GM19372 (cell line): Measurements from ENCODE around the gene RASGEF1C.
"Not testable (repeated sequence)": the region's sequence is repeated elsewhere in the genome, so short reads cannot be mapped to it uniquely, and the experiment has no call there.

ENCODE experiments used
- ATAC-seq: cut with Tn5 transposase; IDR thresholded peaks from one replicate; pipeline ENCODE4 v1.9.1; 2021; ENCODE audit warnings: mild to moderate bottlenecking, low read depth, moderate library complexity; ENCODE audit not compliant: unreplicated experiment

The RASGEF1C gene

DNA sequence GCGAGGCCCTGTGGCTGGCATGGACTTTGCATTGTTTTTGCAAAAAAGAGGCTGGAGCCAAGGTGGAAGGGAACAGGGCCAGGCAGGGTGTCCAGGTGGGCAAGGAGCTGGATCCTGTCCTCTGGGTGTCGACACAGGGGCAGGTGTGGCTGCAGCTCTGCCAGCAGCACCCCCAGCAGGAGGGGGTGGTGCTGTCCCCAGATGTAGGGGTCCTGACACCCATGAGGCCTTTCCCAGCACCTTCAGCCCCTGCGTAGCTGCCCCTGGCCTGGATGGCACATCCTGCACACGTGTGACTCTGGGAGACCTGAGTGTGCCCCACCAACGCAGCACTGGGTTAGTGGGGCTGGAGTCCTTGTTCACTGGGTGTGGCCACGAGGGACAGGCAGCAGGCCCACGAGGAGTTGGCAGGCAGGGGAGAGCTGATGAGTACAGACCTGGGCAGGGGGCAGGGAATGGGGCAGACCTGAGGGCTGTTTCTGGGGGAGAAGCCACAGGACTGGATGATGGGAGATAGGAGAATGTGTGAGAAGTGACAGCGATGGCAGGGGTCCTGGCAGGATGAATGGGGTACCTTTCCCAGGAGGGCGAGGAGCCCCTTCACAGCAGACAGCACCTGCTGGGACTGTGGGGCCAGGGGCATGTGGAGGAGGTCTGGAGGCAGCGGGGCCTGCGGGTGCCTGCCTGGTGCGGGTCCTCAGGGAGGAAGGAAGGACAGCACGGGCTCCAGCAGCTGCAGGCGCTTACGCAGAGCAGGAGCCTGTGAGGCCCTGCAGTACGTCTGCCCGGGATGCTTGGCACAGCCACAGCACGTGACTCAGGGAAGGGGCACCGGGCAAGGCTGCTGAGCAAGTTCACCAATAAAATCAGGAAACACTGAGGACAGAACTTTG lies 3.6 kb upstream of the RASGEF1C start:
- ATAC-seq = no peak

DNA sequence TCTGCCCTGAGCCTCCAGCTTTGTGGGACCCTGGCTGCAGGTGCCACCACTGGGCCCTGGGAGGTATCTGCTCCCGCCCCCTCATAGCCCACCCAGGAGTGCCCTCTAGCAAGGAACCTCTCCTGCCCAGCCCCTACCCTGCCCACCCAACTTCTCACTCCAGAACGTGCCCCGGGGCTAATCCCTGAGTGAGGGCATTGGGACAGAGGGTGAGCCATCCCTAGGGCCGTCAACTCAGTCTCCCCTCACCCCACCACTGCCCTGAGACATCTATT lies 2.7 kb upstream of the RASGEF1C start:
- no peak for ATAC-seq

DNA sequence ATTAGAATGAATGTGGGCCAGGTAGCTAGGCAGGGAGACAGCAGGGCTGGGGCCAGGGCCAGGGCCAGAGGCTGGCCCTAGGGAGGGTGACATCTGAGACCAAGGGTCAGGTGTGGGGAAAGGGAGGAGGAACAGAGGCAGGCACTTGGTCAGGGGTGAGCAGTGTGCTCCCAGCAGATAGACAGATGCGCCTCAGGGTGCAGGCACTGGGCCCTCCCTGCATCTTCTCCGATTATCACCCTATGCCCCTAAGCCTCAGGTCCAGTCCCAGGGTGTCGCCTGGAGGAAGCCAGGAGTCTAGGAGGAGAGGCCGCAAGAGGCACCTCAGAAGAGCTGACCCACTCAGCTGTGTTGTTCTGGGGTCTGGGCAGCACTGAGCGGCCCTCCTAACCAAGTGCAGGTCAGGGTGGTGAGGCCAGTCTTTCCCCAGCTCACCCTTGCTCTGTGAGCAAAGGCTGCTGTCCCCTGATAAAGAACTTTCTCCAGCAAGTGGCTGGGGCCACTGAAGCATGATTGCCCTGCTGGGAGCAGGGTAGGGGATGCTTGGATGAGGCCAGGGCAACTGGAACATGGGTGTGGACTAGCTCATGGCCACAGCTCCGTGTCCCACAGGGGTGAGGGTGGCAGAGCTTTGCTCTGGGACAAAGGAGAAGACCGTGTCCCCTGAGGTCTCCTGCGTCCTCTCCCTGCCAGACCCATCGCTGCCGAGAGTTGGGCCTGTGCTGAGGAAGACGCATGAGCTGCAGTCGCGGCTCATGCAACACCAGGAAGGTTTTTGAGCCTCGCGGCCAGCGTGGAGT lies 2.1 kb upstream of the RASGEF1C start:
- ATAC-seq = no peak

DNA sequence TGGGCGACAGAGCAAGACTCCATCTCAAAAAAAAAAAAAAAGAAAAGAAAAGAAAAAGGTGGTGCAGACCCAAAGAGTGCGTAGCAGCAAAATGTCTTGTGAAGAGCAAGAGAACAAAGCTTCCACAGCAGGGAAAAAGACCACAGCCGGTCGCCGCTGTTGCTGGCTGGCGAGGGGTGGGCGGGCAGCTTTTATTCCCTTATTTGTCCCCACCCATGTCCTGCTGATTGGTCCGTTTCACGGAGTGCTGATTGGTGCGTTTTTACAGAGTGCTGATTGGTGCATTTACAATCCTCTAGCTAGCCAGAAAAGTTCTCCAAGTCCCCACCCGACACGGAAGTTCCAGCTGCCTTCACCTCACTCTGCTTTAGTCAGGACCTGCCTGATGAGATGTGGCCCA lies 1.1 kb upstream of the RASGEF1C start:
- ATAC-seq = not testable (repeated sequence)

DNA sequence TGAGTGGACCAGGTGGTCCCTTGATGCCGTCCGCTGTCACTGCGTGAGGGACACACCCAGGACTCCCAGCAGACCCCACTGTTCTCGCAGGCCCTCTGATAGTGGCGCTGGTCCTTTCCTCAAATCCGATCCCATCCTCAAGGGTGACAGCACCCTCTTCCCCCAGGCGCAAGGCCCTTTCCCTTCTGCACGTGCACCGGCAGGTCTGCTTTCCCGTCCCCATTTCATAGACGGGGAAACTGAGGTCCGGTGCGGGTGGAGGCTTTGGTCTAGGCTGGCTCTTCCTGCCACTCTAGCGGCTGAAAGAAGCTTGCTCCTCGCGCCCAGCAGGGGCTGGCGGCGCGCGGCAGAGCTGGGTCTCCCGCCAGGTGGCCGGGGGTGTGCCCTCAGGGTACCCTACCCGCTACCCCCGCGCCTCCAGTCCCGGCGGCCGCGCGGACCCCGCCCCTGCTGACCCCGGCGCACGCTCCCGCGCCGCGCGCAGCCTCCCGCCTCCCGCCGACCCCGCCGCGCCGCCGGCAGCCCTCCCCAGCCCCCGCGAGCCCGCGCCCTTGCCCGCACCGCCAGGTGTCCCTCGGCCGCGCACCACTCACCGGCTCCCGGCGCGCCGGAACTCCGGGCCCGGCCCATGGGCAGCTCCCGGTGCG lies 453 bp downstream of the RASGEF1C start:
- peak; percentile 30 for ATAC-seq

DNA sequence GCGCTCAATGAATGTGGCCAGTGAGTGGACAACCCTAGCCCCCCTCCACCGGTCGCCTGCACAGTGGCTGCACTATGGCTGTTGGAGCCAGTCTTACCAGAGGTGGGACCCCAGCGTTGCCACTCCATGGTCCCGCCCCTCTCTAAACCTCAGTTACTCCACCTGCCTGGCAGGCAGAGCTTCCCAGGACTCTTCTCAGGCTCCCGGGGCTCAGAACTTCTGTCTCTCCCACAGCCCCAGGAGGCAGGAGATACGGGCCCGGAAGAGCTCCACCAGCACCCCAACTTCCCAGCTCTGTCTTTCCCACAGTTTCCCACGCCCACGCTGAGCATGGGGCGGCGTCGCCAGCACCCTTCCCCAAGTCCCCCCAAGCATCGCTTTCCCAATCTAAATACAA lies 975 bp downstream of the RASGEF1C start:
- no peak for ATAC-seq

DNA sequence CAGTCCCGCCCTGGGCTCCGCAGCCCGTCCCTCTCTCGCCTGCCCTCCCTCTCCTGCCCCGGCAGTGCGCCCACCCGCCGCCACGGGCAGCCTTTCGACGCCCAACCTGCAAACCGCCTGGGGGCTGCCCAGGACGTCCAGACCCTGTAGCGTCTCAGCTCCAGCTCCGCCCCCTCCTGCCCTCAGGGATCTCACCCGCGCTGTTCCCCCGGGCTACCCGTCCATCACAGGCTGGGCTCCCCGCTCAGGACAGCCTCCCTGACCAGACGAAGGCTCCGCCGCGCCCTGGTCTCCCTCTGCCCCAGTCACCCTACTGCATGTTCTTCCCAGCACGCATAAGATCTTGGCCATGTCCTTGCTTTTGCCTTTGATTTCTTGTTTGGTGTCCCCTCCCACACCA lies 1.4 kb downstream of the RASGEF1C start:
- ATAC-seq = no peak

DNA sequence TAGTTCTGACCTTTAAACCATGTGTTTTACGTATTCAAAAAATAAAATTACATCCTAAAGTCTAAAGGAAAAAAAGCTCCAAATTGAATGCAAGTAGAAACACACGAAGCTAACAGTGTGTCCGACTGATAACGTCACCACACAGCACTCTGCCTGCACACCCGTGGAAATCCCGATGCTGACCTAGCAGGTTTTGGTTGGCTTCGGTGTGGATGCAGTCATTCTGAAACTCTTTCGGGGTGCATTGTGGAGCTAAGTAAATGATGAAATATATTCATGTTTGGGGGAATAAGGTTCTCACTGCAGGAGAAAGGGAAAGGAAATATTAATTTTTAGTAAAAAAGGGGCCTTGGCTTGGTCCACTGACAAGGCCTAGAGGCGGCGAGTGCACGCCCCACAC lies 2.0 kb downstream of the RASGEF1C start:
- ATAC-seq = no peak

DNA sequence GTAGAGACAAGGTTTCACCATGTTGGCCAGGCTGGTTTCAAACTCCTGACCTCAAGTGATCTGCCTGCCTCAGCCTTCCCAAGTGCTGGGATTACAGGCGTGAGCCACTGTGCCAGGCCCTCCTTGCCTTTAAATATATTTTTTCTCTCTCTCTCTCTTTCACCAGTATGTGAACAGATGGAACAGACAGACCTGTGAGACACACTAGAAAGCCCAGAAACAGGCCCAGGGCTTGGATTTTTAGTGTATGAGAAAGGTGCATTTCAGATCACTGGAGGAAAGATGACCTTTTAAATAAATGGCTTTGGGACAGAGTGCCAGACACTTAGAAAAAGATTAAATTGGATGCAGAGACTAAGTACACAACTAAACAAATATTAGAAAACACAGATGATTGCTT lies 3.1 kb downstream of the RASGEF1C start:
- ATAC-seq = no peak

DNA sequence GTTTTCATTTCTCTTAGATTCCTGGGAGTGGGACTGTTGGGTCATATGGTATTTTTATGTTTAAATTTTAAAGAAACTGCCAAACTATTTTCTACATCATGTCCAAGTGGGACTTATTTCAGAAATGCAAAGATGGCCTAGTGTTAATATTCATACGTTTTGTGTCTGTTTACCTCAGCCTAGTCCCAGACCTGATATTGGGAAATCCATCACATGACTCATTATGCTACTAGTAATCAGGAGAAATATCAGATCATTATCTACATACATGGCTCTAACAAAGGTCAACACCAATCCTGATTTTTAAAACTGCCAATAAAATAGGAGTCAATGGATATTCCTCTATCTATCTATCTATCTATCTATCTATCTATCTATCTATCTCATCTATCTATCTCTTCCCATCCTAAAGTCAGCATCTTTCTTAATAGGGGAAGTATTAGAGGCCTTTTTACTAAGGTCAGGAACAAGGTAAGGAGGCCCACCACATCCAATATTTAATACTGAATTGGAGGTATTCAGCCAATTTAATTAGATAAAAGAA lies 4.7 kb downstream of the RASGEF1C start:
- ATAC-seq = no peak

DNA sequence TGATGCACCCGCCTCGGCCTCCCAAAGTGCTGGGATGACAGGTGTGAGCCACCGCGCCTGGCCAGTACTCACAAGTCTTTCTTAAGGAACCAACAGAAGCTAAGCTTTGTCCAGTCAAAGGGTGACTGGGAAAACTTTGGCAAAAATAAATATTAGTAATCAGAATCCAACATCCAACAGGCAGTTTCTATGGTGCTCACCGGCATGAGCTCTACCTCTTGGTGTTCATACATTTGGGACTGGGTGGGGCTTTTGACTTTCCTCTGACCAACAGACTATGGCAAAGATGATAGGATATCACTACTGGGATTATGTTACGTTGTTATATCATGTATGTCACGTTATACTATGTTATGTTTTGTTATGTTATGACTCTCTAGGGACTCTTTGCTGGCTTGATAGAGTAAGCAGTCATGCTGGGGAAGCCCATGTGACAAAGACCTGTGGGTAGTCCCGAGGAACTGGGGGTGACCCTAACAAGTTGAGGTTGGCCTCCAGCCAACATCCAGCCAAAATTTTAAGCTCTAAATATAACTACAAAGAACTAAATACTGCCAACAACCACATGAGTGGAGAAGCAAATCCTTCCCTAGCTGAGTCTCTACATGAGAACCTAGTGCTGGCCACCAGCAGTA lies 6.0 kb downstream of the RASGEF1C start:
- ATAC-seq = no peak

DNA sequence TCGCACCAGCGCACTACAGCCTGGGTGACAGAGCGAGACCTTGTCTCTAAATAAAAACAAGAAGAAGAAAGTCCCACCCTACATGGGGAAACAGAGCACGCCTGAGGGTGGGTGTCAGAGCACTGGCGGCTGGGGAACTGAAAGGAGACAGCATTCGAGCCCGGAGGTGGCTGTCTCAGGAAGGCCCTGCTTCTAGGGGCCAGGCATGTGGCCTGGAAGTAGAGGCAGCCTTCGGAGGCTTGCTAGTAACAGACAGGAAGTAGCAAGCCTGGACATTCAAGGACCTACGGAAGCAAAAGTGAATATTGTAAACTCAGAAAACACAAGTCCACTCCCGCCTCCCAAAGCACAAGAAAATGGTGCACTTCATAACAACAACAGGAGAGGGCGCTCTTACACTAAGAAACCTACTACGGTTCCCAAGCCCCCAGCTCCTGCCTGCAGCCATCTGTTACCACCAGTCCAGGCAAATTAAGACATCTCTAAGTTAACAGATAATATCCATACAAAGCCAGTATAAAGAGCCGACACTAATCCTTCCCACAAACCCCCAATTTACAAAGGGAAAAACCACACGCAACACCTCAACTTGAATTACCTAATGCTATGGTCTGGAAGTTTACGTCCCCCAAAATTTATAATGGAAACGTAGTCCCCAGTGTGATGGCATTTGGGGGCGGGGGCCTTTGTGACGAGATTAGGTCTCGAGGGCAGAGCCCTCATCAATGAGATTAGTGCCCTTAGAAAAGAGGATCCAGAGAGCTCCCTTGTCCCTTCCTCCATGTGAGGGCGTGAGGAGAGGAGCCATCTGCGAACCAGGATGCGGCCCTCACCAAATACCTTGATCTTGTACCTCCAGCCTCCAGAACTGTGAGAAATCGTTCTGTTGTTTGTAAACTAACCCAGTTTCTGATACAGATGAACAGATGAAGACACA lies 7.7 kb downstream of the RASGEF1C start:
- no peak for ATAC-seq

DNA sequence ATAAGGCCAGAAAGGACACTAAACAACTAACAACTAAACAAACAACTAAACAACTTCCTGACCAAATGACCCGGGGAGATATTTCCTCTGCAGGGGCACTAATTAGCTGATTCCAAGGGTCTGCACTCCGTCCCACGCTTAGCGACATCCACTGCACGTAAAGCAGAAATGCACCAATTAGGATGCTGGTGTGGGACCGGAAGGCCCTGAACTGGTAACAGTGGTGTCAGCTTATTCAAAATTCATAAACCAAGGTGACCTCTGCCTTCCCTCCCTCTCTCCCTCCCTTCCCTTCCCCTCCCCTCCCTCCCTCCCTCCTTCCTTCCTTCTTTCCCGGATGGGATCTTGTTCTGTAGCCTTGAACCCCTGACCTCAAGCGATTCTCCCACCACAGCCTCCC lies 9.6 kb downstream of the RASGEF1C start:
- no peak for ATAC-seq

DNA sequence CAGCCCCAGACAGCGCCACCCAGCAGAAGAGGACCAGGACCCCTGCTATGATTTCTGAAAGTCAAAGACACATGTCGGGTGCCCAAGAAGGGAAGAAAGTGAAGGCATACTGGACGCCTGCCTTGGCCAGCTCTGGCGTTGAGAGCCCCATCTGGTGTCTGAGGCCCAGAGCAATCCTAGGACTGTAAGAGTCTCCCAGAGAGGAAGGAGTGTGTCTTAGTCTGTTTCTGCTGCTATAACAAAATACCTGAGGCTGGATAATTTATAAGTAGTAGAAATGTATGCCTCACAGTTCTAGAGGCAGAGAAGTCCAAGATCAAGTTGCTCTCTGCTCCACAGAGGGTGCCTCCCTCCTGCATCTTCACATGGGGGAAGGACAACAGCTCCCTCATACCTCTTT lies 10.8 kb downstream of the RASGEF1C start:
- ATAC-seq = no peak

DNA sequence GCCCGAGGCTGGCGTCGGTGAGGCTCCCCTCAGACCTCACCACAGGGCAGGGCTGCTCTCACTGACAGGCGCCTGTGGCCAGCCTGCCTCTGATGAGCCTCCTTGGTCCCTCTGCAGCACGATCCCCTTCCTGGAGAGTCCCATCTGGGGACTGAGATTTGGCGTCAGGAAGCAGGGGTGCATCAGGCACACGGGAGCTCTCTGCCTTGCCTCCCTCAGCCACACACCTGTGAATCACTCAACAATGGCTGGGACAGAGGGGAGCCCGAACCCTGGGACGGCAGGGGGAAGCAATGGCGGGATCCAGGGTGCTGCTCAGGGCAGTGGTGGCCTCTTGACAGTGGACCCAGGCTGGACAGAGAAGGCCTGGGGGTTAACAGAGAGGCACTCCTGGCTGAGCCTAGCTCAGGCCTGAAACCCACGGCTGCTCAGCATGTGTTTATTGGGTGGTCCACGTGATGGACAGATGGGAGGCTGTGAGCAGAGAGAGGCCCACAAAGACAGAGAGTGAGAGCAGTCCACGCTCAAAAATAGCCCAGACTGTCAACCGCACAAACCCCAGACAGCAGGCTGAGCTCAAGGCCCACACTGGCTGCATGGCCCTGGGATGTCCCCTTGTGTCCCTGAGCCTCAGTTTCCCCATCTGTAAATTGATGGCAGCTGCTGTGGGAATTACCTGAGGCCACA lies 11.9 kb downstream of the RASGEF1C start:
- no peak for ATAC-seq

DNA sequence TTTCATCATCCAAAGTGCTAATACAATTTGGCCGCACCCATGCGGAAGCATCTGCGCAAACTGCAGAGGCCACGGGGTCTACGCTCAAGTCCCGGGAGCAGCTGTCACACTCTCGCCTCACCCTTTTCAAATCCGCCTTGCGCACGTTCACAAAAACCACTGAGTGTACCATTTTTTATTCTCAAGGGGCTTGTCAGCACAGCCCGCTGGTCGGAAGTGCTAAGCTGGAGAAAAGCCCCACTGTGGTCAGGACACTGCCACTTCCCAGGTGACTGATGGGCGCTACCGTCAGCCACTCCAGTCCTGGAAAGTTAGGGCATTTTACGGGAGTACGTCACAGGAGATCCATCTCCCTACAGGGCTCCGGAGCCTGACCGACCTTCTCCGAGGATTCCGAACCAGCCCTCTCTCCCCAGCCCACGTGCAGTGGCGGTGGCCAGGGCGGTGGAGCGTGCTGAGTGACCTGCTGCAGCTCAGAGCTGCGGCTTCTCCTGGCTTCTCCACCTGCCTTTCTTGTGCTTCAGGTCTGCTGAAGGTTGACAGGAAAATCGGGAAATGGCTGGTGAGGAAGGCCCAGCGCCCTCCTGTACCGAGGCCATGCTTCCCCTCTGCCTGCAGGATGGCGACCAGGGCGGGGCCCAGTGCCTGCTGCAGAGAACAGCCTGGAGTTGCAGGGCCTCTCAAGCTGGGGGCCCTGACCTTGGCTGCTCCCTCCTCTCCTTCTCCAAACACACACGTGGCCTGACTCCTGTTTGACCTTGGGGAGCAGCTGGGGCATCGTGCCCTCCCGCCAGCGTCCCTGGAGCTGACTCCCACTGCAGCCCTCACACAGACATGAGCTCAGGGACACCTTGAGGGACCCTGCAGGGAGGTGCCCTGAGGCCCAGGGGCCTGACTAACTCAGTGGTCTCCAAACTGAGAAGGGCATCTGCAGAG lies 14.3 kb downstream of the RASGEF1C start:
- ATAC-seq = no peak

DNA sequence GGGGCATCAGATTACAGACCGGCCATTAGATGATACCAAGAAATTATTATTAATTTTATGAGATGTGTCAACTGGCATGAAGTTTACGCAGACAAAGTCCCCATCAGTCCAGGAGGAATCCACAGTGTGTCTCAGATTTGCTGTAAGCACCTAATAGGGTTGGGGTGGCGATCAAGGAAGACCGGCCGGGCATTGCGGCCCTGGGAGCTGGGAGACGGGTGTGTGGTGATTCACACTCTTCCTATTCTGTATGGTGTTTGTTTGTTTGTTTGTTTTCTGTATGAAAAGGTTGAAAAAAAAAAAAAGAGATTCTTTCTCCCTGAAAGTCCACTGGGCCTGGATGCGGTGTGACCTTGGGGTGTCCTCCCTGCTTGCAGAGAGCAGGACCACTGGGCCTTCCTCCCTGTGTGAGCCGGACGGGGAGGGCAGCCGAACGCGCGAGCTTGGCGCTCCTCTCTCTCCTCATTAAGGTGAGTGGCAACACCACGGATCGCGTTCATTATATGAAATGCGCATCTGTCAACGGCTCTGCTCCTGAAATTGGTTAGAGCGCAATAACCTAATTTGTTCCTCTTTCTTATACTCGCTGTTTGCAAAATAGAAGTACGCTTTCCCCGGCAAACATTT lies 15.1 kb downstream of the RASGEF1C start:
- ATAC-seq = no peak

DNA sequence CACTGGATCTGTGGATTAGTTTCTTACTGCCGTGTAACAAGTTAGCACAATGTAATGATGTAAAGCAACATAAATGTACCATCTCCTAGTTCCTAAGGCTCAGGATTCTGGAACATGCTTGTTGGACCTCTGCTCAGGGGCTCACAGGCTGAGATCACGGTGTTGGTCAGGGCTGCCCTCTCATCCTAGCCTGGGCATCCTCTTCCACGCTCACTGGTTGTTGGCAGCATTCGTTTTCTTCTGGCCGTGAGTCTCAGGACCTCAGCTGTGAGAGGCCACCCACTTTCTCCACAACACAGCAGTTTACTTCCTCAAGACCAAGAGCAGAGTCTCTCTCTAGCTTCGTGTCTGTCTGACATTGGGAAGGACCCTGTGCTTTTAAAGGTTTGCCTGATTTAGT lies 17.3 kb downstream of the RASGEF1C start:
- no peak for ATAC-seq
